NCI-H2171 (cell line): ENCODE measurements around the gene WWOX.
A peak's percentile ranks its signal among the peaks of the same experiment; 100 is the strongest.

ENCODE experiments used
- DNase-seq: peaks from one replicate; lab custom pipeline; 2025; lab: John Stamatoyannopoulos, UW

Gene WWOX

DNA sequence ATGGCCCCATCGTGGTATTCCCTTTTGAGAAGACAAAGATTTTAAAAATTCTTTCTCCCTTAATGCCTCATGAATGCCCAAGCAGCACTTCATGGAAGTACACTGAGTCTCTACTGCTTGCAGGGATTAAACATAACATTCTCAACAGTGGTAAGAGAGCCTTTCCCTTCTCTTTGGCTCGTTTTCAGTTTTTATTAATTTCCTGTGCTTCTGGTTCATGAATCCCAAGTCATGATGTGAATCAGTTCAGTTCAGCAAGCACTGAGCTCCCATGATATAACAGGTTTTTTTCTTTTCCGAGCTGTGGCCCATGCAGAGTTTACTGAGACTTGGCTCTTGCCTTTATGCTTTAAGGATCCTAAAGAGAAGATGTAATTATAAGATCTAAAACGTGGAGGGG is 175.3 kb downstream of the WWOX start:
- DNase-seq = no peak

DNA sequence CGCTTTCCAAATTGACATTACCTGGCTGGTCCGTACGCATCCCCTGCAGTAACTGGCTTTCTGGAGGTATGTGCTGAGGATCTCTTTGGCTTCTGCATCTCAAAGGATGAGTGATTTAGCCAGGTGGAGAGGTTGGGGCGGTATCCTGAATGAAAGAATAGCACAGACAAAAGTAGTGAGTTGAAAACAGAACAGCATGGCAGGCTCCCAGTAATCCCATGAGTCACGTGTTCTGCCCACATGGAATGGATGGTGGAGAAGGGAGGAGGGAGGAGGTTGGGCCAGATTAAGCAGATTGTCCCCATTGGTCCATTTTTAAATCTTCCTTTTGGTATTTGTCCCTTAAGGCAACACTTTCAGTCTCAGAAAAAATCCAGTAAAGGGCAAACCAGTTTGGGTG is 176.0 kb downstream of the WWOX start:
- no peak for DNase-seq

DNA sequence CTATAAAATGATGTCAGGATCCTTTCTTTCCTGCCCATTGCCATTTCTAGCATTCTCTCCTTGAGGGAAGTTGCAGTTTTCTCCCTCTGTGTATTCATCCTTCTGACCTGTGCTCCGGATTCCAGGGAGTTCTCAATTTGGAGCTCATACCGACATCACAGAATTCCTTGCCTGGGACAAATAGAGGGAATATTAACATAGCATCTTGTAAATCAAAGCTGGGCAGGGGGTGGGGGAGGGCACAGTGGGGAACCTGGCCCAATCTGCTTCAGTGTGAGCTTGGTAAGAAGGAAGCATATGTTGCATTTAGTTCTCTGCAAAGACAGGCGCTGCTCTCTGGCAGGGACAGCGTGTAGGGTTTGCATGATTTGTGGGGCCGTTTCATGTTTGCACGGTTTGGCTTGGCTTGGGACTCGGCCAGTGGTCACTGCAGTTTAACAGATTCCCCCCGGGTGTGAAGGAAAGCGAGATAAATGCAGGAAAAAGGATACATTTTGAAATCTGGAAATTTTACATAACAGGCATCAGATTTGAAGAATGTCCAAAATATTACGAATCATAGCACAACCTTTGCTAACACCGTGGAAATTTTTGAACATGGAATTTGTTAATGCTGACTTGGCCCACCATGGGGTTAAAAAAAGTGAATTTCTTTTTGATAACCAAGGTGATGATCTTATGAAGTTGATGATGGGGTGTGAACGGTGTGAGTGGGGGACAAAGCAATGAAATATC is 178.0 kb downstream of the WWOX start:
- DNase-seq = peak; percentile 51

DNA sequence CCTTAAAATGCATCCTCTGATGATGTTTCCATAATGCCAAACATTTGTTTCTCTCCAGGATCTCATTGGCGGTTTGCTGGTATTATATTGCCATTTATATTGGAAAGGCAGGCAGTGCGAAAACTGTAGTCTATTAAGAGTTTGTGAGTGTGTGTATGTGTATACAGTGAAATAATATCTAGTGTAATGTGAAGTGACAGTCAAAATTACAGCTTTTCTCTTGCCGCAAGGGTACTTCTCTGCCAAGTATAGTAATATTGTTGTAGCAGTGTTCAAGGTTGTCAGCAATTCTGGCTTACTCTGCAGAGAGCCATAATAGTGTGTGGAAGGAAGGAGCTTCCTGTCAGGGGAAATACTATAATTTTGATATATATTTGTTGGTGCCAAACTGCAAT is 178.6 kb downstream of the WWOX start:
- no peak for DNase-seq

DNA sequence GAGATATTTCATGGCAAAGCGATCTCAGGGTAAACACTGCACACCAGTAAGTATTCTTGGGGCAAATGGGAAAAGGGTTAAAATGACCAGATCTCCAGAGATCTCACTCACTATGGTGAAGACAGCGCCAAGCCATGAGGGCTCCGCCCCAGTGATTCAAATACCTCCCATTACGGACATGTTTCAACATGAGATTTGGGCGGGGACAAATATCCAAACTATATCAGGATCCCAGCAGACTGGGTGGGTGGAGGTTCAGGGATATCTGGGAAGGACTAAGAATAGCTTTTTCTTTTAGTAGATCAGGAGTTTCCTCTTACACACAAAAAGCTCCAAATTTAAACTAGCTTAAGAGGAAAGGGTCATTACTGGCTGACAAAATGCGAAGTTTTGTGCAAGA is 181.7 kb downstream of the WWOX start:
- DNase-seq = no peak

DNA sequence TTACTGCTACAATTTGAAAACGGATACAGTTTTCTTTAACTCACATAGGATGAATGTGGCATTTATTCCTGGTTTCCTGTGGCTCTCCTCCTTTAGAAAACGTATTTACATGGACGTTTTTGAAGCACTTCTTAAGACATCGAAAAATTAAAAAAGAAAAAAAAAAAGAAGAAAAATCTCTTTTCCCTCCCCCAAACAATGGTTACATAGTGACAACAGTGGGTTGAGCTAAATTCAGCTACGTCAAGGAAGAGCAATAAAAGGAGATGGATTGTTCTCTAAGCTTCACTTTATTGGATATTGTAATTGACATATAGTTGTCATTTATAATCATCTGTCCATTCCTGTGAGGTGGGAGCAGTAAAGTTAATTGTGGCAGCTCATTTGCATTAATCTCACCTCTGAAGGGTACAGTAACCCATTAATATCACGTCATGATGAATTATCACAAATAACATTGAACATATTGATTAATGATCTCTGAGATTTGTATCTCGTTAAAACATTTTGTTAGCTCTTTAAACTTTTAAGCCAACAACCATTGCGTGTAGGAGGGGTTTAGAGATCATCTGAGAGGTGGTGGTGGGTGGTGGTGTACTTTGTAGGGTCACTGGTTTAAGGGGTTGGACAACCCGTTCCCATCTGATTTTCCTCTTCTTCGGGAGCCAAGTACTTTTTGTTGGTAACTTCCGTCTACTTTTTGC is 184.2 kb downstream of the WWOX start:
- DNase-seq = no peak

DNA sequence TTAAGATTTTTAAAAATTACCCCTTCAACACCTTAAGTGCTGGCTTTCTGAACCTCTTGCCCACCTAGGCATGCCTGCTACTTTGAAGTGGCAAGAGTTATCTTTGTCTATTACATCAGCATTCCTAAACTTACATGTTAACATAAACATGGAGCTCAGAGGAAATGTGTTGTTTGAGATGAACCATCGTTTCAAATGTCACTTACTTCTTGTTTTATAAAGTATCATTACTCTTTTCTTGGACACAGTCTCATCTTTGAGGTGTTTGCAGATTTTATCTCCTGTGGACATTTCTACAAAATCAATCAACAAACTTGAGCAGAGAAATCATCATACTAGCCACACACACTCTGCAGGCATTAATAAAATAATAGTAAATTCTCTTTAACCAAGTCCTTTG is 184.9 kb downstream of the WWOX start:
- DNase-seq = no peak

DNA sequence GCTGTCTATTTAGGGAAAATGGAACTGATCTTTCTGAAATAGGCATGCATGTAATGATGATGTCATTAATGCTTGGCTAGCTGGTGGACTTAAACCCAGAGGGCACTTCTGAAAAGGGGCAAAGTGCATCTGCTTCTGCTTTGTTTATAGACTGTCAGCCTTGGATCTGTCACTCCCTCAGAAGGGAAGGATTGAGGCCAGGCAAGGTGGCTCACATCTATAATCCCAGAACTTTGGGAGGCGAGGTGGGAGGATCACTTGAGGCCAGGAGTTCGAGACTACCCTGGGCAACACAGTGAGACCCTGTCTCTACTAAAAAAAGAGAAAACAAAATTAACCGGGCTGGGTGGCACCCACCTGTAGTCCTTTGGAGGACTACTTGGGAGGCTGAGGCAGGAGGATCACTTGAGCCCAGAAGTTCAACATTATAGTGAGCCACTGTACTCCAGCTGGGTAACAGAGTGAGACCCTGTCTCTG is 185.5 kb downstream of the WWOX start:
- DNase-seq = no peak

DNA sequence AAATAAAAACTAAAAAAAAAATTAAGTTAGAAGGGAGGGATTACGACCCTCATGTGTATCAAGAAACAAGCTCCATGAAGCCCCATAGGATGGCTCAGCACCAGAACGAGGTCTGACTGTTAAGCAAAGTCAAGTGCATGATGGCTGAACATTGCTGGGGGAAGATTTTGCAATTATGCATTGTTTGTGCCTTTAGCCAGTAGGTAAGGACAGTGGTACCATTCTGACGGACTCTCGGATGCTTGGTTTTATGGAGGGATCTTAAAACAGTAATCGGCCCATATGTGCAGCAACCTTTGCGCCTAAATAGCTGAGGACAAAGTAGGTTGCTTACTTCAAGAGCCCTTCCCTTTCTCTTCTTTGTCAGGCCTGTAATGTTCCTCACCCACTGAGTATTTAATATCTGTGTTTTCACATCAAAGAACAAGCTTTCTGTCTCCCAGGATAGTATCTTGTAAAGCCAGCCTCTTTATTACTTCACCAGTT is 186.0 kb downstream of the WWOX start:
- no peak for DNase-seq

DNA sequence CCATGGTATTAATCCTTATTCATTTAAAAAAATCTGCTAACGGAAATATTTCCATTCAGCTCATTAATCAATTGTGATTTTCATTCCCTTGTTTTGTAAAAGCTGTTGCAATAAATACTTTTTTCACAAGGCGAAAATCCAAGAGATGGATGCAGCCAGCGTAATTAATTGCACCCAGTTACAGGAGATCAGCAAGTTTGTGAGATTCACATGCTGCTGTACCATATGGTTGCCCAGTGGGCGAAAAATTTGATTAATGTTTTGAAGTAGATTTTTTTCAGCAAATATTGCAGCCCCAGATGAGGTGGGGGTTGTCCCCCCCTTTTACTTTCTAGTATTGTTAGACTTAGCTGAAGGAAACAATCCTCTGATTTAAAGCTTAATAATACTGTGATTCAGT is 186.6 kb downstream of the WWOX start:
- peak; percentile 75 for DNase-seq

DNA sequence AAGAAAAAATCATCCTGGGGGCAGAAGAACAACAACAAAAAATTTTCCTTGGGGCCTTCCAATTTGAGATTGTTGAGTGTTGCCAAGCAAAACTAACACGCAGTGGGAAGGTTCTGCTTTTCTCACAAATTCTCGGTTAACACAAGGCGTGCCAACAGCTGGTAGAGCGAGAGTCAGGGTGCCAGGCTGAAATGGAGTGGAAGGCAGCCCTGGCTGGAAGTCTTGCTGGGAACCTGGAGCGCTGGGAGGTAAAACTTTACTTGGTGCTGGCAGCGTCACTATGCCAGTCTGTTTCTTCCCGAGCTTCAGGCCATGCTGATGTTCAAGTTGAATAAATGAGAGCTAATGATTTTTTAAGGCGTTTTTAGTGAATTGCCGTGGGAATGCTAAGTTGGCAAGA is 189.4 kb downstream of the WWOX start:
- no peak for DNase-seq

DNA sequence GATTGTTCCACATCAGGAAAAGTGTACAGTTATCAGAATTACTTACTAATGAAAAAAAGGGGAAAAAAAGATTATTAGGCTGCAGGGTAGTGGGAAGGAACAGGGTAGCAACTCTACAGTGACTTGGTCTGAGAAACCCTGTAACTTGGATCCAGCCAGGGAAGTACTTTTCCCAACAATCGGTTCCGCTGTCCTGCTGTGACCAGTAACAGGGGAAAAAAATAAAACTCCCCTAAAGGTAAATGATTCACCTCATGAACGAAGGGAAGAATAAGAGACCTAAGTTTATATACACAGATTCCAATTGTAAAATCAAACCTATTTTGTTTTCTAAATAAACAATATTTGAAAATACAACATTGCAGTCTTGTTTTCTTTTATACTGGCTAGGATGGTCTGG is 189.9 kb downstream of the WWOX start:
- no peak for DNase-seq

DNA sequence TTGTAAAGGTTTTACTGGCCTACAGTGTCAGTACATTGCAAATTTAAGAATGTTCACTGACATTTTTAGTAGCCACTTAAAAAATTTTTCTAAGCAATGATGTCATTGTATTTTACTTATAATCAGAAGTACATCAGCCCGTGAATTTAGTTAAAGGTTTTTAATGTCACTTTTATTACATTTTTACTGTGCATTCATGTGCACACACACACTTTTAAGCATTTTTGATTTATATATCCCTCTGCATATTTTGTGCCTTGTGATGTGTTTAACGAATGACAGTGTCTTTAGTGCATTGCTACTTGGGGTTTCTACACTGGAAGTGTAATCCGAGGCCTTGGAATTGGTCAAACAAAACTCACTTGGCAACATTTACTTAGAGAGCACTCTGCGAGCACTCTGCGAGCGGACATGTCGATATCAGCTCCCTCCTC is 190.4 kb downstream of the WWOX start:
- DNase-seq = no peak

DNA sequence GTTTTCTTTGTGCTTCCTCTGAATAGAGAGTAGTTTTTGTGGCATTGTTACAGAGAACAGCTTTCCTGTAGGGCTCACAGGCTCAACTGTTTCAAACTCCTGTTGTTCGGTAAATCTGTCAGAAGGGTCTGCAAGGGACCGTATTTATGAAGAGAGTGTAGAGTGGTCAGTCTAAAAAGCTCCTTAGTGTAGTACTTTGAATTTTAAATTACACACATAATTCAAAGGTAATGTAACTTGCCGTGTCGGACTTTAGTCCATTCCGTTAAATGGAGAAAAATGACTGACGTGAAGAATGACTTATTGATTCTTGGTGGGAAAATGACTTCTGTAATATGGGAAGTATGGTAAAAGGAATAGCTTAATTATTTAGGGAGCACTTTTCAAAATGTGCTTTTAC is 190.9 kb downstream of the WWOX start:
- no peak for DNase-seq

DNA sequence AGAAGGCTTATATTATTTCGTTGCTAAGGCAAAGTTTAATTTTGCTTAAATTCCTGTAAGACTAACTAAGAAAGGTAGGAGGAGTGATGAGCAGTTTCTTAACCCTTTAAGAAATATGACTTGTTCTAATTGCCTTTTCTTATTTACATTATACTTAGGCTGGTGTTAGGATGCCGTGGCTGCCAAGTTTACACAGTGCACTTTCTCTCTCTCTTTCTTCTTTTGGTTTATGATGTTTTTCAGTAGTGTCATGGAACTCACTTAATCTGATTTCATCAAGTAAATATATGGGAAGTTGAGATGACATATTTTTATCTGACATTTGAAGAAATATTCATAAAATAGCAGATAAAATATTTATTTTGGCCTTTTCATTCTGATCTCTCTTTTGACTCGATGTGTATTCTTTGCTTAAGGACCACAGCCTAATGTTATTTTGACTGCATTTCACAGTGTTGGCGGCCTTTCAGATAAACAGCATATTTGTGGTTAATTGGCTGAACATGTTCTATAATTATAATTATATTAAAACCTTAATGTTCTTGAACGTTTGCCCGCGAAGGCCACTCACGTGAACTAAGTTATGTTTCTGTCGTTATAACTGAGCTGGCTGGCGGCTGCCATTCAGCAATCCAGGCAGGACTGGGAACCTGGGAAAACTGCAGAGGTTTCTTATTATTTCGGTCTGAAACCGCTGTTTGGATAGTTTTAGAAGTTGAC is 191.6 kb downstream of the WWOX start:
- DNase-seq = no peak

DNA sequence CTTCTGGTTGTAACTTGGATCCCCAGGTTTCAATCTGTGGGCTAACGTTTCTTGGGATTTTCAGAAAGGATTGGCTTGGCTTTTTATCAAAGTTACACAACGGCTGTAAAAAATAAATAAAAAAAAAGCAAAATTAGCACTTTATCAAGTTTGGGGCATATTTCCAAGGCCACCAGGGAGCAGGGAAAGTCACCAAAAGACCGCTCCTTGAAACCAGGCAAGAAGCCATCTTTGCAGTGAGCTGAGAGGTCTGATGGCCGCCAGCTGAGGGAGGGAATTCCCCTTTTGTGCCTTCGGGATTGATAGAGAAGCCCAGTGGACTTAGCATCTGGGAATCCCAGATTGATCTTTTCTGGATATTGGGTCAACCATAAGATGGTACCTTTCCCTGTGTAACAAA is 192.2 kb downstream of the WWOX start:
- DNase-seq = no peak

DNA sequence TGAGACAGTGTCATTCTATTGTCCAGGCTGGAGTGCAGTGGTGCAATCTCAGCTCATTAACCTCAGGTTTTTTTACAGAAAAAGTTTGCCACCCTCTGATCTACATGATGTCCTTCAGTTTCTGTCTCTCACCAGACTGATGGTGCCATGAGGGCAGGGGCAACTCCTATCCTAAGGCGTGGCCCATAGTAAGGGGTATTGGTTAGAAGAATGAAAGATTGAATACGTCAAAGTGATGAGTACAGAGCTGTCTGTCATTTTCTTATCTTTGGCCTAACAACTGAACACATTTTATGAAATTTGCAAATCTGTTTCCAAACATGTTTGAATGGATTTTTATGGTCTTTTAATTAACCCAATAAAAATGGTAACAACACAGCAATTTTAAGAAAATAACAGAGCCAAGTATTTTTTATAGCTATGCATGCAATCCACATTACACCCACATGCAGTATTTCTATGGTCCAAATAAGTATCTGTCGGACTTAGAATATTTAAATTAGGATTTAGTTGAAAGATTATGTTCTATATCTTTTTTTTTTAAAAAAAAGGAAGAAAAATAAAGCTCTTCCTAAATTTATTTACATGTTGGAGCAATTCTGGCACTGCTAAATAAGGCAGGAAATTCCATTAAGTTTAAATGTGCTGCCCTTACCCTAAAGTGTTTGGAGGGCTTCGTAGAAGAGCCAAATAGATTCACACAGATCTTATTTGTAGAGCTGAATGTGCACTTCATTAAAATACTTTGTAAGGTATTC is 192.8 kb downstream of the WWOX start:
- no peak for DNase-seq

DNA sequence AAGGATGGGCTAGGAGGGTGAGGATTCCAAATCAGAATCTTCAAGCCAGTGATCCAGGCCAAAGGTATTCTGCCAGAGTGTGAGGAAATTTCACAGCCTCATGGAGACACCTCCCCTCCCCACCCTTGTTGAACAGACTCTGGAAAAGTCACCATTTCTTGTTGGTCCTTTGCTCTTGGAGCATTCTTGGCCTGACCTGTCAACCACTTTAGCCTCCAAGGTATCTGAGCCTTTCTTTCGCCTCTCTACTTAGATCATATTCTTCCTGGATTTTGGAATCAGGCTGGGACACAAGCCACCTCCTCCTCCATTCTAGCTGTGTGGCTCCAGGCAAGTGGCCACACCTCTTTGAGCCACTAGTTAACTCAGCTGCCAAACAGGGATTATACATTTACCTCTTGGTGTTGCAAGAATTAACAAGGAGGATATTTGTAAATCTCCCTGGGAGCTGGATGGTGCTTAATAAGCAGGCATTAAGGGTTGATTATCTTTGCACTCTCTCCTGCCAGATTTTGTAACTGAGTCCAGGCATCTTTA is 193.5 kb downstream of the WWOX start:
- DNase-seq = no peak

DNA sequence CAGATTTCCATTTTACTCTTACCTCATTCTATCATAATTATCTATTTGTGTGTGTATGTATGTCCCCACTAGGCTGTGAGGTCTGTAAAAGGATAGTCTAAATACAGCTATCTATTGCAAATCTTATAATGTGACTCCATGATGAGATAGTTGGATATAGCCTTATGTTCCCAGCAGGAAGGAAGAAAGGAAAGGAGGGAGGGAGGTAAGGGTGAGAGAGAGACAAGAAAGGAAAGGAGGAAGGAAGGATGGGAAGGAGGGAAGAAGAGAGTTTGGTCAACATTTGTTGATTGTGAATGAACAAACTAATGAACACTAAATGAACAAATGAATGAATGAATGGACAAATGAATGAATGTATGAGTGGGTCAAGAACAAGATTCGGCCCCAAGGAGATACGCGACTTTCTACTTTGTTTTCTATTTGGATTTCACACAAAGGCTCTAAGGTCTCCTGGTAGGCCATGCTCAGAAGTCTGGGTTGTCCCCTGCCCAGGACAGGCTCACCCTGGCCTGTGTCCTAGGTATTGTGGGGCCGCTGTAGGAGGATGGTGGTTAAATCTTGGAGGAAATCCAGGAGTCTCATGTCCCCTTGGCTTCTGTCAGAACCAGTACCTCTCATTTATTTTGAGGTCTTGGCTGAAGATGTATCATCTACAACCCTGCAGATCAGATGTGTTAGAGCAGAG is 195.2 kb downstream of the WWOX start:
- DNase-seq = no peak

DNA sequence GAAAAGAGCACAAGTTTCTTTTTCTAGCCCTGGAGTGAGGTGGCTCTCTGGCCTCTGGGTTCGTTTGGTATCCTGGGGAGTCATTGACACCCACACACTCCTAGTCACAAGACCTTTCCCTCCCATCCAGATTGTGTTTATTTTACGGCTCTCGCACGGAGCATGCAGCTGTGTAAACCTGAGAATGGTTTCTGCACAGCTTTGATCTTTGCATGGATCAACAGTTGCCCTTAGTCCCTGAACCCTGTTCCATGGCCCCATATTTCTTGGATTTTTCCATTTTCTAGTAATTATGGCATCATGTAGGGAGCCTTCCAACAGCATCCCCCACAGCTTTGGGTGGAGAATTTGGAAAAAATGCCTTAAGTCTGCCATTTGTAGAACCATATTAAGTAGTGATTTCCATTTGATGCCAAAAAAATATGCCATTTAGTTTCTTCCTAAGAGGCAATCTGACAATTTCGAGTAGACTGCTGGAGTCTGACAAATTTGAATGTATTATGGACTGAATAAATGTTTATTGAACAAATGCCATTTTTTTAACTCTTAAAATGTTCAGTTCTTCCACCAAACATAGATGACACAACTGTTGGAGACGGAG is 197.7 kb downstream of the WWOX start:
- DNase-seq = peak; percentile 12

DNA sequence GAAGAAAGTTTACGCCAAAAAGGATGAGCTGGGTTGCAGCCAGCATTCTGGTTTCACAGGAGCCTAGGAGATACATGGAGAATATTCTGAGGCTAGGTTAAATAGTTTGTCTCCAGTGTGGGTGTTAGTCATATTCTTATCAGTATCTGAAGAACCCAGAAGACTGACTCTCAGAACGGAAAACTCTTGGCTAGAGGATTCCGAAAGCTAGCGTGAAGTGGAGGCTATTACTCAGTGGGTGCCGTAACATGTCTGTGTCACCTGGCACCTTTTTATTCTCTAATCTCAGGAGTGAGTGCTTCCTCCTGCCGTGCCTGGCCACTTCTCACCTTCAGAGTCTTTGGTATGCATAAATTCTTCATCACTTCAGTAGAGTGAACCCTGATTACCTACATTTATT is 199.5 kb downstream of the WWOX start:
- DNase-seq = no peak
